GM23248 (cell line): Measurements from ENCODE around the gene MRPL27.

Experiments
- EZH2 ChIP-seq: fragments of 200-600 bp; sonication (generic); IDR thresholded peaks from 2 replicates; pipeline ENCODE4 v1.6.1; 2018; ENCODE audit warnings: antibody characterized with exemption, mild to moderate bottlenecking; ENCODE audit not compliant: insufficient read depth, poor library complexity, severe bottlenecking
- EZH2phosphoT487 ChIP-seq: fragments of 200-600 bp; sonication (generic); IDR thresholded peaks from 2 replicates; pipeline ENCODE4 v1.6.1; 2018; ENCODE audit warnings: antibody characterized with exemption, moderate library complexity, mild to moderate bottlenecking, low read depth; ENCODE audit not compliant: insufficient read depth

DNA sequence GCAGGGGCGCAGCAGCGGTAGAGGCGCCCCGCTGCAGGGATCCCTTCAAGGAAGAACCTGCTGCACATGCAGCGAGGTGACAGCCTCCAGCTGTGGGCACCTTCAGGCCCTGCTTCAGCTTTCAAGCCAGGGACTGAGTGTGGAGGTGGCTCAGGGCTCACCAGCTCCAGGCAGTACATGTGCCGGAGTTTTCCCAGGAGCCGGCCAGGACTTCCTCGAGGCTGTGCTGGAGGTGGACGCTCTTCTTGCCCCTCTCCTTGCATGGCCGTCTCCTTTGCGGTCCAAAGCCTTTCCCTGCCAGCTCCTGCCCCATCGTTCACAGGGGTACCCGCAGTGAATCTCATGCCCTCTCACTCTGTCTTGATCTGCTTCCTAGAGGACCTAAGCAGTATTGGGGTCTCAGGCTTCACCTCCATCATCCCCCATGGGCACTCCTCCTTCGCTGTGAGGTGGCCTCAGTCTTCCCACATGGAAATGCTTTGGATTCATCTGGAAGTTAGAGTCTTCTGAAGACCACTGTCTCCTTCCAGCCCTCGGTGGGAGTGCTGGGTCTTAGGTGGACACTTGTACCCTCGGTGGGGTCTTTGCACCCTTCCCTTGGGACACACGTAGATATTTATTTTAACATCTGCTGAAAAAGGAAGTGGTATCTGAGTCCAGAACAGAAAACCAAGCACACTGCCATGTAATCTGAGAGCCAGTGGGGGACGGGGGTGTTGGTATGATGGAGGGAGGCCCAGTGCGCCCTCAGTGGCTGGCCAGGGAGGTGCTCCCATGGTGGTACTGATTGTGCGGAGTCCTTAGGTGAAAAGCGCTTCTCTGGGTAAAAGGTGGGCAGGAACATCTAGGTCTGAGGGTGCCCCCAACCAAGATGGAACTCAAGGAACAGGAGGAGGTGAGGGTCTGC, 20.0 kb downstream of the MRPL27 start:
- TF ChIP-seq EZH2phosphoT487: no peak
- TF ChIP-seq EZH2: no peak
